H1 (cell line): ENCODE measurements around the gene PSMF1. TPM values are rescaled to one million over a fixed set of nuclear protein-coding genes. Genes with fewer than 3 reads are reported as not detected.

Experiments used
- GTF2F1 ChIP-seq: IDR thresholded peaks from 2 replicates; pipeline ENCODE4 v1.6.1; 2012; ENCODE audit warnings: low read depth, low read length, improper control_type of control experiment, borderline replicate concordance
- PHF8 ChIP-seq: fragments of 200-600 bp; sonication (generic); conservative IDR thresholded peaks from 2 replicates; pipeline ENCODE4 v1.7.1; 2012; ENCODE audit warnings: low read depth, mild to moderate bottlenecking, inconsistent platforms, low read length, moderate library complexity
- POLR2AphosphoS5 ChIP-seq: IDR thresholded peaks from 2 replicates; pipeline ENCODE4 v1.6.1; 2011; ENCODE audit warnings: low read depth, low read length
- RNF2 ChIP-seq: fragments of 200-900, 300-1000 bp; sonication (generic); IDR thresholded peaks from 2 replicates; pipeline ENCODE4 v1.7.1; 2016; ENCODE audit warnings: borderline replicate concordance, low read depth, mild to moderate bottlenecking, antibody characterized with exemption, low read length; ENCODE audit not compliant: poor library complexity, severe bottlenecking; ENCODE audit errors: missing control alignments
- SIRT6 ChIP-seq: IDR thresholded peaks from one replicate; pipeline ENCODE4 v1.7.1; 2012; ENCODE audit warnings: low read length, inconsistent platforms
- polyA plus RNA-seq, 7 experiments: library from polyadenylated mRNA; depleted of rRNA in 3 of 7; stranded (reverse) in 5 of 7; unstranded in 2 of 7; fragments of >200 nt in 5 of 7; fragments of 200-250 nt in 2 of 7; gene quantifications; 1 replicate in 5 of 7; 2 replicates in 1 of 7; 4 replicates in 1 of 7; pipeline versions ENCODE4 v1.2.1 to v1.2.3, GENCODE V29; 2011 to 2013; ENCODE audit warnings: missing spikeins in 2 of 7, mixed read lengths in 2 of 7
- total RNA-seq: library from RNA; stranded (reverse); fragmentation: NEBNext Ultra II Directional; extraction: Animal tissue kit (Norgen Biotek cat#: 25700); gene quantifications from 2 replicates; pipeline ENCODE4 v1.2.1, GENCODE V29; 2021

Gene PSMF1
- total and polyA plus RNA-seq, 2 of the 8 experiments (the other 6 are each of a cell fraction or from before 2014, with no cell fraction given), result 106 to 159 TPM

DNA sequence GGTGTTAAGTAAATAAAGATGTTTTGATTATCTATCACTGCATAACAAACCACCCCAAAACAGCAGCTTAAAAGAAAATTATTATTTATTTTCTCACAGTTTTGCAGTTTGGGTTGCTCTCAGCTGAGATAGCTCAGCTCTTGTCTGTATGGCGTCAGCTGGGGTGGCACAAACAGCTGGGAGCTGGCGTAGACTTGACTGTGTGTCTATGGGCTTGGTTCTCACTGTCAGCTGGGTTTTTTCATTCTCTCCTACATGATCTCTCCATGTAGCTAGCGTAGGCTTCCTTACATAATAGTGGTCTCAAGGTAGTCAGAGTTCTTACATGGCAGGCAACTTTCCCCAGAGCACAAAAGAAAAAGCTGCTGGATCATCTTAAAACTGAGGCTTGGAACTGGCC lies 72.9 kb downstream of the PSMF1 start (continued):
- no peak for TF ChIP-seq RNF2
- TF ChIP-seq POLR2AphosphoS5, result no peak
- TF ChIP-seq GTF2F1, result no peak
- no peak for TF ChIP-seq SIRT6
- no peak for TF ChIP-seq PHF8
